Fibroblast of lung (primary cell): ENCODE results near the gene ADGRL2. TPM values are rescaled to one million over a fixed set of nuclear protein-coding genes. Genes with fewer than 3 reads are reported as not detected.

Experiments
- DNase-seq, 2 donors: peaks; one replicate each; pipeline versions ENCODE4 v3.0.0 to v3.0.0-alpha.2; 2010; ENCODE audit warnings: low read depth in 2 of 2
- H2AFZ ChIP-seq: 2 replicates; pipeline ENCODE4 v1.5.1; 2012; ENCODE audit warnings: low read length, control low read depth, inconsistent platforms
- H3K27ac ChIP-seq: 2 replicates; pipeline ENCODE4 v1.5.1; 2011; ENCODE audit warnings: low read length, control low read depth; ENCODE audit not compliant: insufficient read depth
- H3K27me3 ChIP-seq: 2 replicates; pipeline ENCODE4 v1.5.1; 2011; ENCODE audit warnings: mild to moderate bottlenecking, low read length; ENCODE audit not compliant: control insufficient read depth, insufficient read depth
- H3K36me3 ChIP-seq: 2 replicates; pipeline ENCODE4 v1.5.1; 2011; ENCODE audit warnings: low read length; ENCODE audit not compliant: control insufficient read depth, insufficient read depth
- H3K4me1 ChIP-seq: 2 replicates; pipeline ENCODE4 v1.5.1; 2011; ENCODE audit warnings: low read length; ENCODE audit not compliant: control insufficient read depth, insufficient read depth; ENCODE audit errors: extremely low read depth
- H3K4me2 ChIP-seq: 2 replicates; pipeline ENCODE4 v1.5.1; 2011; ENCODE audit warnings: low read length, control low read depth; ENCODE audit not compliant: insufficient read depth; ENCODE audit errors: extremely low read depth
- H3K4me3 ChIP-seq, 4 experiments: fragments of 200-600 bp in 1 of 4; sonication (generic) in 1 of 4; replicated peaks in 1 of 4; 2 replicates each; pipeline ENCODE4 v1.5.1; 2011 to 2016; ENCODE audit warnings: low read length in 4 of 4, low read depth in 3 of 4, mild to moderate bottlenecking in 3 of 4, control low read depth in 2 of 4, inconsistent platforms in 1 of 4, mixed read lengths in 1 of 4; ENCODE audit not compliant: insufficient read depth in 1 of 4; ENCODE audit errors: control extremely low read depth in 1 of 4
- H3K79me2 ChIP-seq: 2 replicates; pipeline ENCODE4 v1.5.1; 2012; ENCODE audit warnings: mild to moderate bottlenecking, low read length, inconsistent platforms; ENCODE audit not compliant: control insufficient read depth, insufficient read depth
- H3K9ac ChIP-seq: 2 replicates; pipeline ENCODE4 v1.5.1; 2011; ENCODE audit warnings: mild to moderate bottlenecking, low read length, control low read depth; ENCODE audit not compliant: insufficient read depth
- H3K9me3 ChIP-seq: 2 replicates; pipeline ENCODE4 v1.5.1; 2012; ENCODE audit warnings: low read depth, low read length; ENCODE audit not compliant: control insufficient read depth, insufficient read depth
- H4K20me1 ChIP-seq: 2 replicates; pipeline ENCODE4 v1.5.1; 2011; ENCODE audit warnings: low read length; ENCODE audit not compliant: control insufficient read depth, insufficient read depth; ENCODE audit errors: extremely low read depth
- CTCF ChIP-seq, 2 donors: IDR thresholded peaks in 1 of 2; conservative IDR thresholded peaks in 1 of 2; 1 replicate in 1 of 2; 2 replicates in 1 of 2; pipeline ENCODE4 v1.5.1; 2011 to 2012; ENCODE audit warnings: low read length in 2 of 2, control low read depth in 1 of 2, inconsistent platforms in 1 of 2, low read depth in 1 of 2, mild to moderate bottlenecking in 1 of 2
- EZH2 ChIP-seq: IDR thresholded peaks from 2 replicates; pipeline ENCODE4 v1.5.1; 2012; ENCODE audit warnings: low read length, control low read depth, mild to moderate bottlenecking; ENCODE audit errors: missing control alignments
- polyA plus RNA-seq, 2 donors: library from polyadenylated mRNA; depleted of rRNA in 1 of 2; stranded (reverse) in 1 of 2; unstranded in 1 of 2; fragments of >200 nt; gene quantifications; 2 replicates each; pipeline ENCODE4 v1.2.1, GENCODE V29; 2011 to 2012; ENCODE audit warnings: missing spikeins in 1 of 2
- total RNA-seq: library from RNA; depleted of rRNA; stranded (reverse); fragments of >200 nt; gene quantifications from 2 replicates; pipeline ENCODE4 v1.2.1, GENCODE V29; 2014

ADGRL2 gene
- total and polyA plus RNA-seq, 2 donors (not counting 1 experiment from before 2014, with no cell fraction given), result 74.1 to 196 TPM

DNA sequence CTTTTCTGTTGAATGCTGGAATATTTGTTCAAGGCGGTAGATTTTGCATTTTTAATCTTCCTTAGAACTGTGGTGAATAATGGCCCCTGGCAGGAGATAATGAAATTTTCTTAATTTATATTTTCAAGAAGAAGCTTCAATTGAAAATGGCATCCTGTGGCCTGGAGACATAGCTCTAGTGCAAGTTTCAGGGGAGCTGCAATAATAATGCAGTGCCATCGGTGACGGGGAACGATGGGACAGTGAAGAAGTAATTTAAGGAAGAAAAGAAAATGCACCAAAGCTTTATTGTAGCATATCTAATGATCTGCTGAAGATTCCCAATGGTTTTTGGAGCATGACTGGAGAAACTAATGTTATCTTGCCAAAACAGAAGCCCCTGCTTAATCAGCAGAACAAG lies 128.4 kb downstream of the ADGRL2 start:
- DNase-seq, result no peak
- Histone ChIP-seq H4K20me1 (no peaks in the 10 kb centered on the region), H3K36me3 (no peaks in the 10 kb centered on the region), H3K9me3 (no peaks in the 10 kb centered on the region), H2AFZ (no peak overlapping the region), H3K27me3 (no peaks in the 10 kb centered on the region), H3K4me2 (no peak overlapping the region), H3K27ac (no peak overlapping the region), H3K79me2 (no peaks in the 10 kb centered on the region), H3K4me3 (no peak overlapping the region), H3K9ac (no peak overlapping the region), H3K4me1 (peaks cover 2% of the 10 kb centered on the region)
- TF ChIP-seq CTCF (conservative IDR thresholded peaks at IDR 0.05 in 1 of 2, IDR thresholded peaks at IDR 0.05 in 1 of 2; ENCODE audit: low read depth in 1 of 2, low read length in 2 of 2) (no peak), EZH2 (no peak)

DNA sequence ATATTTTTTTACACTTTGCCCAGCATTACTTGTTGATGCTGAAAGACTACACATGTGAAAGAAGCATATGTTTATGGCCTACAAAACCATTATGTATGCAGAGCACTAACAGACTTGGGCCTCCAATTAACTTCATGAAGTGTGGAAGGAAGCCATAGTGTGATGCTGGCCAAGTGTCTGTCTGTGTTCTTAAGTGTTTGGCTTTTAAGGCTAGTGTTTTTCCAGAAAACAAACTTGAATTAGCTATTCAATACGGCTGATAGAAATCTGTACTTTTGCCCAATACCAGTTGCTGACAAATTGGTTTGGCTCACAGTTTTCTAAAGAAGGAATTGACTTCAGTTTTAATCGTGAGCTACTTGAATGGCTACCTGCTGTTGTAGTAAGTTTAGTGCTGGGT lies 136.1 kb downstream of the ADGRL2 start:
- Histone ChIP-seq H3K36me3 (no peaks in the 10 kb centered on the region), H3K27ac (no peak overlapping the region), H3K4me3 (no peak overlapping the region), H4K20me1 (no peaks in the 10 kb centered on the region), H3K27me3 (no peaks in the 10 kb centered on the region), H3K4me2 (no peak overlapping the region), H3K4me1 (peaks cover 5% of the 10 kb centered on the region), H3K79me2 (peaks cover 2% of the 10 kb centered on the region), H3K9me3 (no peaks in the 10 kb centered on the region), H2AFZ (no peak overlapping the region), H3K9ac (no peak overlapping the region)
- TF ChIP-seq CTCF (conservative IDR thresholded peaks at IDR 0.05 in 1 of 2, IDR thresholded peaks at IDR 0.05 in 1 of 2; ENCODE audit: low read depth in 1 of 2, low read length in 2 of 2) (no peak), EZH2 (no peak)
- no peak for DNase-seq

DNA sequence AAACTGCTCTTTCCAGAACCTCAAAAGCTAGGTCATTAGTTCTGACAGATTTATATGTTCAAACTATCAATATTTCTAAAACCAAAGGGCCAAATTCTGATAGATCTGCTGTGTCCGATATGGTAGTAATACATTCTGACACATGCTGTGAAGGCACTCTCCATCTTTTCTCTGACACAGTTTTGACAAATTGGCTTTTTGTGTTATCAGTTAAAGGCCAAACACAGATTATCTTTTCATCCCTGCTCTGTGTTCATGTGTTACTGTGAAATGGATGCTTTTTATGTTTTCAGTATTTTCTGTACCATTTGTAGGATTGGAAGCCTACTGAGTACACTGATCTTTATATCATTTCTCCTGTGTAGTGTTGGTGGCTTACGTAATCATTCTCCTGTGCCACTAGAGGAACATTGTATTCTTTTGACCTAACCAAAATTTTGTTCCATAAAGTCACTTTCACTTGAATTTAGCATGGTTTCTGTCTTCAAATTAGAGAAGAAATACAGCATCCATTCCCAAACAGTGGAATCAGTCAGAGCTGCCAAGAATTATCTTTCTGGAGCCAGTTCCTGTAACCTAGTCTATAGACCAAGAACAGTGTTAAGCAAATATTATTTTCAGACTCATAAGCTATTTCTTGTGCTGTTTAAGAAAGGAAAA lies 137.2 kb downstream of the ADGRL2 start:
- Histone ChIP-seq H3K4me3 (no peak overlapping the region), H3K79me2 (peaks cover 2% of the 10 kb centered on the region), H3K27me3 (no peaks in the 10 kb centered on the region), H4K20me1 (no peaks in the 10 kb centered on the region), H3K9ac (no peak overlapping the region), H3K4me1 (peaks cover 5% of the 10 kb centered on the region), H3K27ac (no peak overlapping the region), H3K36me3 (no peaks in the 10 kb centered on the region), H2AFZ (no peak overlapping the region), H3K4me2 (no peak overlapping the region), H3K9me3 (no peaks in the 10 kb centered on the region)
- DNase-seq, result no peak
- TF ChIP-seq CTCF (conservative IDR thresholded peaks at IDR 0.05 in 1 of 2, IDR thresholded peaks at IDR 0.05 in 1 of 2; ENCODE audit: low read depth in 1 of 2, low read length in 2 of 2) (no peak), EZH2 (no peak)
